ENCODE data around the gene PTGR3.

DNA sequence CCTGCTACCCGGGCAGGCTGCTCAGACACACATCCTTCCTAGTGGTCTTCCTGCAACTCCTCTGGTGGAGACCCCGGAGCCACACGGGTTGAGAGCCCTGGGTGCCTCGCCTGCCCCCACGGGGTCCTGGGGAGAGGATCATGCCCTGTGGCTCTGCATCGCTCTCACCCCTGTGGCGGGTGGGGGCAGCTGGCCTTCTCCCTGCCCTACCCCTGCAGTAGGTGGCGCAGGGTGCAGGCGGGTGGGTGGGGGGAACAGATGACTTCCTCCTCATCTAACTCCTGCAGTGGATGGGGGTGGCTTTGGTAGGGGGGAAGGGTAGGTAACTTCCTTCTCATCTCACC, 40.2 kb upstream of the PTGR3 start:
- TF ChIP-seq, protein P1, sequence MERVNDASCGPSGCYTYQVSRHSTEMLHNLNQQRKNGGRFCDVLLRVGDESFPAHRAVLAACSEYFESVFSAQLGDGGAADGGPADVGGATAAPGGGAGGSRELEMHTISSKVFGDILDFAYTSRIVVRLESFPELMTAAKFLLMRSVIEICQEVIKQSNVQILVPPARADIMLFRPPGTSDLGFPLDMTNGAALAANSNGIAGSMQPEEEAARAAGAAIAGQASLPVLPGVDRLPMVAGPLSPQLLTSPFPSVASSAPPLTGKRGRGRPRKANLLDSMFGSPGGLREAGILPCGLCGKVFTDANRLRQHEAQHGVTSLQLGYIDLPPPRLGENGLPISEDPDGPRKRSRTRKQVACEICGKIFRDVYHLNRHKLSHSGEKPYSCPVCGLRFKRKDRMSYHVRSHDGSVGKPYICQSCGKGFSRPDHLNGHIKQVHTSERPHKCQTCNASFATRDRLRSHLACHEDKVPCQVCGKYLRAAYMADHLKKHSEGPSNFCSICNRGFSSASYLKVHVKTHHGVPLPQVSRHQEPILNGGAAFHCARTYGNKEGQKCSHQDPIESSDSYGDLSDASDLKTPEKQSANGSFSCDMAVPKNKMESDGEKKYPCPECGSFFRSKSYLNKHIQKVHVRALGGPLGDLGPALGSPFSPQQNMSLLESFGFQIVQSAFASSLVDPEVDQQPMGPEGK (CRISPR knock-in tag; IDR thresholded peaks at IDR 0.05; ENCODE audit: borderline replicate concordance): no peak
- TF ChIP-seq CSDC2 (CRISPR knock-in tag; IDR thresholded peaks at IDR 0.05): no peak
- no peak for TF ChIP-seq ZNF70 (CRISPR knock-in tag; IDR thresholded peaks at IDR 0.05)
- no peak for TF ChIP-seq ZC3H10 (CRISPR knock-in tag; IDR thresholded peaks at IDR 0.05)
- no peak for TF ChIP-seq SNAI2 (CRISPR knock-in tag; IDR thresholded peaks at IDR 0.05)
- TF ChIP-seq, protein P2, sequence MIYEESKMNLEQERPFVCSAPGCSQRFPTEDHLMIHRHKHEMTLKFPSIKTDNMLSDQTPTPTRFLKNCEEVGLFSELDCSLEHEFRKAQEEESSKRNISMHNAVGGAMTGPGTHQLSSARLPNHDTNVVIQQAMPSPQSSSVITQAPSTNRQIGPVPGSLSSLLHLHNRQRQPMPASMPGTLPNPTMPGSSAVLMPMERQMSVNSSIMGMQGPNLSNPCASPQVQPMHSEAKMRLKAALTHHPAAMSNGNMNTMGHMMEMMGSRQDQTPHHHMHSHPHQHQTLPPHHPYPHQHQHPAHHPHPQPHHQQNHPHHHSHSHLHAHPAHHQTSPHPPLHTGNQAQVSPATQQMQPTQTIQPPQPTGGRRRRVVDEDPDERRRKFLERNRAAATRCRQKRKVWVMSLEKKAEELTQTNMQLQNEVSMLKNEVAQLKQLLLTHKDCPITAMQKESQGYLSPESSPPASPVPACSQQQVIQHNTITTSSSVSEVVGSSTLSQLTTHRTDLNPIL (CRISPR knock-in tag; IDR thresholded peaks at IDR 0.05; ENCODE audit: low read depth): no peak
- TF ChIP-seq ARNTL (CRISPR knock-in tag; IDR thresholded peaks at IDR 0.05; ENCODE audit: borderline replicate concordance, low read depth): no peak
- no peak for TF ChIP-seq ZNF565 (CRISPR knock-in tag; conservative IDR thresholded peaks at IDR 0.05; ENCODE audit: low read depth)
- no peak for TF ChIP-seq GLIS3 (CRISPR knock-in tag; IDR thresholded peaks at IDR 0.05)
- TF ChIP-seq ISL1 (CRISPR knock-in tag; IDR thresholded peaks at IDR 0.05): no peak
- TF ChIP-seq RARB (CRISPR knock-in tag; IDR thresholded peaks at IDR 0.05): no peak

Measured in SK-N-SH treated with all-trans-retinoic acid at 6 μM for 48 hours (cell line).